PC-9 (cell line): ENCODE results near the gene ABCF3. TPM values are rescaled to one million over a fixed set of nuclear protein-coding genes. Genes with fewer than 3 reads are reported as not detected.
"Not testable (repeated sequence)": the region's sequence is repeated elsewhere in the genome, so short reads cannot be mapped to it uniquely, and the experiment has no call there.

Experiments
- BruUV-seq: library from RNA; stranded (reverse); fragments of 400-500 nt; replicated peaks from 2 replicates; lab custom pipeline; 2021; lab: Mats Ljungman, UMichigan
- CTCF ChIA-PET: fragments of 300-600 bp; sonication (Branson Sonifier 250); formaldehyde crosslinking; loops from one replicate; lab custom pipeline; 2022; ENCODE audit warnings: antibody characterized with exemption; lab: Charles Lee
- POLR2A ChIA-PET: fragments of 300-600 bp; sonication (Branson Sonifier 250); formaldehyde crosslinking; loops from one replicate; lab custom pipeline; 2022; ENCODE audit warnings: antibody characterized with exemption; ENCODE audit not compliant: unreplicated experiment; lab: Charles Lee
- DNase-seq, 2 experiments: peaks; one replicate each; pipeline versions ENCODE4 v3.0.0 to v3.0.0-alpha.2; 2015 to 2022; ENCODE audit warnings: mixed read lengths in 1 of 2
- H2AFZ ChIP-seq: fragments of 200-600 bp; sonication (generic); 2 replicates; pipeline ENCODE4 v1.8.1; 2017; ENCODE audit warnings: antibody characterized with exemption
- H3F3A ChIP-seq: fragments of 200-600 bp; sonication (generic); 2 replicates; pipeline ENCODE4 v1.8.1; 2017; ENCODE audit warnings: antibody characterized with exemption, mild to moderate bottlenecking, low read depth; ENCODE audit not compliant: insufficient read depth
- H3K27ac ChIP-seq: fragments of 200-600 bp; sonication (generic); 2 replicates; pipeline ENCODE4 v1.6.1; 2016; ENCODE audit warnings: mixed run types
- H3K27me3 ChIP-seq: fragments of 200-600 bp; sonication (generic); 2 replicates; pipeline ENCODE4 v1.6.1; 2016; ENCODE audit warnings: low read depth, mixed run types; ENCODE audit not compliant: insufficient read depth
- H3K36me3 ChIP-seq: fragments of 200-600 bp; sonication (generic); 2 replicates; pipeline ENCODE4 v1.6.1; 2016; ENCODE audit warnings: low read depth, mixed run types
- H3K4me1 ChIP-seq: fragments of 200-600 bp; sonication (generic); replicated peaks from 2 replicates; pipeline ENCODE4 v1.6.1; 2016; ENCODE audit warnings: mixed run types; ENCODE audit not compliant: insufficient read depth
- H3K4me2 ChIP-seq: fragments of 200-600 bp; sonication (generic); 2 replicates; pipeline ENCODE4 v1.6.1; 2017; ENCODE audit warnings: mixed run types
- H3K4me3 ChIP-seq: fragments of 200-600 bp; sonication (generic); 2 replicates; pipeline ENCODE4 v1.6.1; 2016; ENCODE audit warnings: mixed run types
- H3K79me2 ChIP-seq: fragments of 200-600 bp; sonication (generic); 2 replicates; pipeline ENCODE4 v1.6.1; 2017; ENCODE audit warnings: low read depth, mixed run types
- H3K9me2 ChIP-seq: fragments of 200-600 bp; sonication (generic); 2 replicates; pipeline ENCODE4 v1.8.1; 2017; ENCODE audit warnings: mild to moderate bottlenecking; ENCODE audit not compliant: insufficient read depth
- H3K9me3 ChIP-seq: fragments of 200-600 bp; sonication (generic); 2 replicates; pipeline ENCODE4 v1.8.1; 2016; ENCODE audit warnings: low read depth; ENCODE audit not compliant: insufficient read depth
- H4K20me1 ChIP-seq: fragments of 200-600 bp; sonication (generic); 2 replicates; pipeline ENCODE4 v1.8.1; 2017; ENCODE audit not compliant: insufficient read depth
- CTCF ChIP-seq: fragments of 200-600 bp; sonication (generic); conservative IDR thresholded peaks from 2 replicates; pipeline ENCODE4 v1.6.1; 2017; ENCODE audit warnings: mixed run types, antibody characterized with exemption, mild to moderate bottlenecking, moderate library complexity
- EZH2 ChIP-seq: fragments of 200-600 bp; sonication (generic); IDR thresholded peaks from 2 replicates; pipeline ENCODE4 v1.8.0; 2017; ENCODE audit warnings: antibody characterized with exemption, low read depth
- intact Hi-C: fragments of 100-400 bp; cut with micrococcal nuclease; formaldehyde crosslinking; loops from one replicate; pipeline ENCODE4 v1.10.0; 2022; ENCODE audit not compliant: unreplicated experiment
- total RNA-seq: library from RNA; stranded (reverse); gene quantifications from 2 replicates; pipeline ENCODE4 v1.2.3, GENCODE V29; 2021

The ABCF3 gene
- total RNA-seq, 1 experiment from 2014 or later: 98.8 TPM

GRCh38 chr3:184145751-184146270 is 40.2 kb upstream of the ABCF3 start:
- no peaks in the 10 kb centered on the region for H3K4me1 ChIP-seq
- H3K27me3 ChIP-seq: no peaks in the 10 kb centered on the region
- no peak overlapping the region for H3K27ac ChIP-seq
- no peak overlapping the region for H3K4me3 ChIP-seq
- H3K79me2 ChIP-seq: no peaks in the 10 kb centered on the region
- no TSS peak for BruUV-seq
- H3K4me2 ChIP-seq: no peak overlapping the region
- no peak for DNase-seq
- peaks cover 16% of the 10 kb centered on the region; the same call in 1 of the 2 replicates for H3K36me3 ChIP-seq
- intact Hi-C loops: loop anchor here (1.0 to 10.0 kb wide), 6 partner anchors 39 to 399 kb away; no protein-coding TSS in a partner anchor
- TF ChIP-seq EZH2 (no peak), CTCF (no peak)
- ChIA-PET CTCF (interaction anchor here (0.9 kb wide), 3 partner anchors 11 to 96 kb away, joined by 3 read pairs; partner anchors contain the start of genes ABCF3 and EIF2B5), POLR2A (interaction anchor here (0.7 kb wide), 1 partner anchor 10 kb away, joined by 8 read pairs; no protein-coding TSS in a partner anchor)
- no peaks in the 10 kb centered on the region for H3K9me3 ChIP-seq
- H3K9me2 ChIP-seq: no peaks in the 10 kb centered on the region
- H2AFZ ChIP-seq: no peak overlapping the region
- H4K20me1 ChIP-seq: no peaks in the 10 kb centered on the region; the same call in 1 of the 2 replicates
- peaks cover 38% of the 10 kb centered on the region for H3F3A ChIP-seq

GRCh38 chr3:184148076-184148475 is 37.9 kb upstream of the ABCF3 start:
- CTCF ChIA-PET: interaction anchor here (0.6 kb wide), 1 partner anchor 113 kb away, joined by 8 read pairs; no protein-coding TSS in a partner anchor
- no peak for DNase-seq
- H3K9me2 ChIP-seq: no peaks in the 10 kb centered on the region
- TF ChIP-seq EZH2 (no peak), CTCF (no peak)
- intact Hi-C loops: loop anchor here (10.0 kb wide), 1 partner anchor 397 kb away; no protein-coding TSS in a partner anchor
- no peak overlapping the region for H2AFZ ChIP-seq
- no peaks in the 10 kb centered on the region; the same call in 1 of the 2 replicates for H4K20me1 ChIP-seq
- H3K4me3 ChIP-seq: no peak overlapping the region
- H3K9me3 ChIP-seq: no peaks in the 10 kb centered on the region
- 0 out of 2 replicates have a peak, but pooled peaks cover 4% of the 10 kb centered on the region for H3K36me3 ChIP-seq
- H3K4me2 ChIP-seq: no peak overlapping the region
- no TSS peak for BruUV-seq
- H3K27ac ChIP-seq: no peak overlapping the region
- peaks cover 38% of the 10 kb centered on the region for H3F3A ChIP-seq
- no peaks in the 10 kb centered on the region for H3K79me2 ChIP-seq
- H3K4me1 ChIP-seq: no peaks in the 10 kb centered on the region
- no peaks in the 10 kb centered on the region for H3K27me3 ChIP-seq
- POLR2A ChIA-PET: no interaction called here

GRCh38 chr3:184149123-184149522 is 36.9 kb upstream of the ABCF3 start:
- H3K9me3 ChIP-seq: no peaks in the 10 kb centered on the region
- TF ChIP-seq CTCF (no peak), EZH2 (no peak)
- DNase-seq: no peak
- H2AFZ ChIP-seq: no peak overlapping the region
- H3F3A ChIP-seq: peaks cover 47% of the 10 kb centered on the region
- H3K4me3 ChIP-seq: no peak overlapping the region
- no peak overlapping the region for H3K4me2 ChIP-seq
- no peak overlapping the region for H3K27ac ChIP-seq
- BruUV-seq: no TSS peak
- POLR2A ChIA-PET: no interaction called here
- peaks cover under 1% of the 10 kb centered on the region; the same call in 1 of the 2 replicates for H3K4me1 ChIP-seq
- no peaks in the 10 kb centered on the region for H3K27me3 ChIP-seq
- intact Hi-C loops: loop anchor here (10.0 kb wide), 1 partner anchor 396 kb away; no protein-coding TSS in a partner anchor
- H3K9me2 ChIP-seq: no peaks in the 10 kb centered on the region
- H4K20me1 ChIP-seq: no peaks in the 10 kb centered on the region; the same call in 1 of the 2 replicates
- H3K36me3 ChIP-seq: no peaks in the 10 kb centered on the region
- CTCF ChIA-PET: interaction anchor here (0.6 to 0.7 kb wide), 2 partner anchors 14 to 113 kb away, joined by 4 to 8 read pairs; no protein-coding TSS in a partner anchor
- 0 out of 2 replicates have a peak, but pooled peaks cover 5% of the 10 kb centered on the region for H3K79me2 ChIP-seq

- H3K9me2 ChIP-seq, H3K4me3 ChIP-seq, POLR2A ChIA-PET, BruUV-seq, H3K4me2 ChIP-seq, H3K36me3 ChIP-seq, H3K4me1 ChIP-seq, H4K20me1 ChIP-seq, H3K79me2 ChIP-seq, H3K9me3 ChIP-seq, H3K27me3 ChIP-seq, H3K27ac ChIP-seq, H2AFZ ChIP-seq, DNase-seq, CTCF ChIA-PET: not testable (repeated sequence)
- peaks cover 50% of the 10 kb centered on the region for H3F3A ChIP-seq
- intact Hi-C loops: loop anchor here (10.0 kb wide), 1 partner anchor 395 kb away; no protein-coding TSS in a partner anchor
Observed at GRCh38 chr3:184149770-184150169, 36.2 kb upstream of the ABCF3 start.
